Activated CD4-positive, CD25-positive, alpha-beta regulatory T cell treated with anti-CD3 and anti-CD28 coated beads, Interleukin-2, amount 50 U/mL, for 24 hours (primary cell): ENCODE results near the gene RHBG.
"Not testable (repeated sequence)": the region's sequence is repeated elsewhere in the genome, so short reads cannot be mapped to it uniquely, and the experiment has no call there.

Source experiments
- ATAC-seq, 2 donors: fragments of 150-1000 bp; cut with Tn5 transposase; one replicate each; pipeline ENCODE4 v1.10.0; 2021; ENCODE audit warnings: mild to moderate bottlenecking in 1 of 2, moderate library complexity in 1 of 2

RHBG gene

GRCh38 chr1:156368889-156369684 lies at the start of gene RHBG:
Gene RHBG (plus strand): TSS chr1:156369211. CDS start chr1:156369250, 39 bp downstream.
- no peak for ATAC-seq

- no peak for ATAC-seq
Observed at GRCh38 chr1:156319664-156320063, 49.3 kb upstream of the RHBG start.

- ATAC-seq: no peak
Observed at GRCh38 chr1:156320560-156320959, 48.5 kb upstream of the RHBG start.

GRCh38 chr1:156323179-156323578 lies 45.8 kb upstream of the RHBG start:
- not testable (repeated sequence) for ATAC-seq

- no peak for ATAC-seq
Observed at GRCh38 chr1:156336242-156336641, 32.8 kb upstream of the RHBG start.

GRCh38 chr1:156337052-156337887 lies 31.7 kb upstream of the RHBG start:
- no peak for ATAC-seq

- no peak for ATAC-seq
Observed at GRCh38 chr1:156337888-156338179, 31.2 kb upstream of the RHBG start.

GRCh38 chr1:156338180-156338976 lies 30.6 kb upstream of the RHBG start, which contains the start of the genes CCT3 and TSACC:
Gene CCT3 (minus strand): TSS chr1:156338292. CDS start chr1:156338184, 108 bp downstream.
Gene TSACC (plus strand): TSS chr1:156338526. CDS start chr1:156339758, 1,232 bp downstream.
- peak; percentile 92 to 95 for ATAC-seq

GRCh38 chr1:156342166-156342955 lies 26.6 kb upstream of the RHBG start:
- no peak for ATAC-seq

GRCh38 chr1:156344409-156344808 lies 24.6 kb upstream of the RHBG start:
- ATAC-seq: no peak

- ATAC-seq: not testable (repeated sequence)
Observed at GRCh38 chr1:156346035-156346434, 23.0 kb upstream of the RHBG start.

- ATAC-seq: no peak
Observed at GRCh38 chr1:156346636-156347035, 22.4 kb upstream of the RHBG start.

GRCh38 chr1:156347331-156347730 lies 21.7 kb upstream of the RHBG start:
- no peak for ATAC-seq

- ATAC-seq: not testable (repeated sequence)
Observed at GRCh38 chr1:156352481-156352880, 16.5 kb upstream of the RHBG start.

- peak; percentile 90 to 94 for ATAC-seq
Observed at GRCh38 chr1:156356262-156356874, 12.6 kb upstream of the RHBG start.

GRCh38 chr1:156356875-156357534 lies 12.0 kb upstream of the RHBG start:
- peak; percentile 71 to 82 for ATAC-seq

GRCh38 chr1:156357977-156358376 lies 11.0 kb upstream of the RHBG start:
- ATAC-seq: no peak

- no peak for ATAC-seq
Observed at GRCh38 chr1:156358641-156359040, 10.4 kb upstream of the RHBG start.

GRCh38 chr1:156359249-156359648 lies 9.8 kb upstream of the RHBG start:
- ATAC-seq: no peak

- no peak for ATAC-seq
Observed at GRCh38 chr1:156359973-156360372, 9.0 kb upstream of the RHBG start.

- ATAC-seq: no peak
Observed at GRCh38 chr1:156360534-156360933, 8.5 kb upstream of the RHBG start.
